Measurements from ENCODE around the gene SOX13. TPM values are rescaled to one million over a fixed set of nuclear protein-coding genes. Genes with fewer than 3 reads are reported as not detected.

SOX13 gene
- total RNA-seq, 1 experiment from 2014 or later = 81.9 TPM

DNA sequence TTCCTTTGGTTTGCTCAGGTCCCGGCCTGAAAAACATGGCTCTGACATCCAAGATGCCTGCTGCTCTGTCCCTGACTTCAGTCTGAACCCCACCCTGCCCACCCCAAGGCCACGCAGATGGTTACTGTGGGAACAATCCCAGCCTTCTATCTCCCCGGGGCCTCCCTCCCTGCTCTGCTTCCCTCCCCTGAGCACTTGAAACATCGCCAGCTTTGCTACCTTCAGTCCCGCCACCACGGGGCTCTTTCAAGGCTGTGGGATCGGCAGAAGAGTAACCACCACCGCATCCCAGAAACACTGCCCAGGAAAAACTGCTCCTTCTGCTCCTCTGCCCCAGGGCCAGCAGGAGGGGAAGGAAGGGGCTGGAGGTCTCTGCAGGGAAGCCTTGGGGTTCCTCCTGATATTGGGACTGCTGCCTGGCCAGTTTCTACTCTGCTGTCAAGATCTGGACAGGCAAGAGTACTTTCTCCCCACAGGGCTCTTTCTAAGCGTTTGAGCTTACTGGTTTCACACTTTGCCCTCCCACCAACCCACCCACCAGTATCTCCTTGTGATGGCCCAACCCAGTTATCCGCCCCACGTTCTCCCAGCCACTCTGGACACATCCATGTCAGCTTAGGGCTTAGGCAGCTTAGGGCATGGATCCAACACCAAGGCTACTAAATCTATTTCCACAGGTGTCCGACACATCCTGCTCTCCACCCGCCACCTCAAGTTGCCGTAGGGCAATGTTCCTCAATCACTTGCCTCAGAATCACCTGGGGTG, 70.5 kb downstream of the SOX13 start:
- H3K4me2 ChIP-seq (ENCODE audit: low read length) = no peak overlapping the region
- H3K4me1 ChIP-seq (ENCODE audit: insufficient read depth, low read length) = no peaks in the 10 kb centered on the region
- BruUV-seq (replicated peaks) = no TSS peak
- no peak overlapping the region for H3K27ac ChIP-seq (ENCODE audit: low read length)
- no peaks in the 10 kb centered on the region for H3K9me2 ChIP-seq (replicated peaks; ENCODE audit: low read length)
- no peaks in the 10 kb centered on the region for H3K79me2 ChIP-seq (ENCODE audit: low read length)
- H4K20me1 ChIP-seq (ENCODE audit: low read length) = no peaks in the 10 kb centered on the region
- TF ChIP-seq CTCF (conservative IDR thresholded peaks at IDR 0.05; ENCODE audit: low read depth, low read length) (no peak), EZH2 (IDR thresholded peaks at IDR 0.05; ENCODE audit: low read length, unreplicated experiment) (no peak), EZH2phosphoT487 (IDR thresholded peaks at IDR 0.05; ENCODE audit: borderline replicate concordance, low read length) (no peak)
- ATAC-seq (no peak), DNase-seq (no peak)
- no peak overlapping the region for H3K9ac ChIP-seq (ENCODE audit: low read length)
- intact Hi-C loops (cut with micrococcal nuclease) = no loop called here
- H3K27me3 ChIP-seq (ENCODE audit: low read length) = no peaks in the 10 kb centered on the region
- no peaks in the 10 kb centered on the region for H3F3A ChIP-seq (ENCODE audit: low read length, unreplicated experiment)
- H3K9me3 ChIP-seq (ENCODE audit: low read length) = no peaks in the 10 kb centered on the region
- CTCF ChIA-PET = interaction anchor here (0.6 kb wide), 1 partner anchor 1464 kb away, joined by 5 read pairs; no protein-coding TSS in a partner anchor
- POLR2A ChIA-PET (ENCODE audit: unreplicated experiment) = no interaction called here
- no peak overlapping the region for H3K4me3 ChIP-seq (ENCODE audit: low read length)
- no peaks in the 10 kb centered on the region for H3K36me3 ChIP-seq (ENCODE audit: low read depth, low read length)
- H2AFZ ChIP-seq (ENCODE audit: low read length) = no peak overlapping the region

- no peaks in the 10 kb centered on the region for H3K36me3 ChIP-seq (ENCODE audit: low read depth, low read length)
- H3K9me3 ChIP-seq (ENCODE audit: low read length) = no peaks in the 10 kb centered on the region
- no peak for TF ChIP-seq CTCF (conservative IDR thresholded peaks at IDR 0.05; ENCODE audit: low read depth, low read length)
- TF ChIP-seq EZH2 (IDR thresholded peaks at IDR 0.05; ENCODE audit: low read length, unreplicated experiment) = no peak
- TF ChIP-seq EZH2phosphoT487 (IDR thresholded peaks at IDR 0.05; ENCODE audit: borderline replicate concordance, low read length) = no peak
- no peak for DNase-seq
- no TSS peak for BruUV-seq (replicated peaks)
- H3K79me2 ChIP-seq (ENCODE audit: low read length) = no peaks in the 10 kb centered on the region
- no peak for ATAC-seq
- CTCF ChIA-PET = no interaction called here
- H3K4me1 ChIP-seq (ENCODE audit: insufficient read depth, low read length) = no peaks in the 10 kb centered on the region
- H2AFZ ChIP-seq (ENCODE audit: low read length) = no peak overlapping the region
- no peak overlapping the region for H3K4me2 ChIP-seq (ENCODE audit: low read length)
- H3K27me3 ChIP-seq (ENCODE audit: low read length) = no peaks in the 10 kb centered on the region
- no peaks in the 10 kb centered on the region for H3F3A ChIP-seq (ENCODE audit: low read length, unreplicated experiment)
- POLR2A ChIA-PET (ENCODE audit: unreplicated experiment) = no interaction called here
- H3K9me2 ChIP-seq (replicated peaks; ENCODE audit: low read length) = no peaks in the 10 kb centered on the region
- intact Hi-C loops (cut with micrococcal nuclease) = no loop called here
- no peak overlapping the region for H3K27ac ChIP-seq (ENCODE audit: low read length)
- no peak overlapping the region for H3K4me3 ChIP-seq (ENCODE audit: low read length)
- no peaks in the 10 kb centered on the region for H4K20me1 ChIP-seq (ENCODE audit: low read length)
- H3K9ac ChIP-seq (ENCODE audit: low read length) = no peak overlapping the region
Measured at GRCh38 chr1:204145033-204145504, 72.2 kb downstream of the SOX13 start.

GRCh38 chr1:204146309-204146708, 73.4 kb downstream of the SOX13 start:
- ATAC-seq = no peak
- H3K9me3 ChIP-seq (ENCODE audit: low read length) = no peaks in the 10 kb centered on the region
- CTCF ChIA-PET = no interaction called here
- H3K4me1 ChIP-seq (ENCODE audit: insufficient read depth, low read length) = 0 out of 2 replicates have a peak, but pooled peaks cover 6% of the 10 kb centered on the region
- H3K4me2 ChIP-seq (ENCODE audit: low read length) = no peak overlapping the region
- no peak overlapping the region for H3K9ac ChIP-seq (ENCODE audit: low read length)
- BruUV-seq (replicated peaks) = no TSS peak
- H3K27ac ChIP-seq (ENCODE audit: low read length) = no peak overlapping the region
- intact Hi-C loops (cut with micrococcal nuclease) = no loop called here
- H3K27me3 ChIP-seq (ENCODE audit: low read length) = no peaks in the 10 kb centered on the region
- no peak overlapping the region for H3K4me3 ChIP-seq (ENCODE audit: low read length)
- DNase-seq = no peak
- H3K79me2 ChIP-seq (ENCODE audit: low read length) = no peaks in the 10 kb centered on the region
- no peaks in the 10 kb centered on the region for H4K20me1 ChIP-seq (ENCODE audit: low read length)
- no peaks in the 10 kb centered on the region for H3K36me3 ChIP-seq (ENCODE audit: low read depth, low read length)
- POLR2A ChIA-PET (ENCODE audit: unreplicated experiment) = no interaction called here
- H2AFZ ChIP-seq (ENCODE audit: low read length) = no peak overlapping the region
- no peaks in the 10 kb centered on the region for H3K9me2 ChIP-seq (replicated peaks; ENCODE audit: low read length)
- H3F3A ChIP-seq (ENCODE audit: low read length, unreplicated experiment) = no peaks in the 10 kb centered on the region
- TF ChIP-seq CTCF (conservative IDR thresholded peaks at IDR 0.05; ENCODE audit: low read depth, low read length) (no peak), EZH2phosphoT487 (IDR thresholded peaks at IDR 0.05; ENCODE audit: borderline replicate concordance, low read length) (no peak), EZH2 (IDR thresholded peaks at IDR 0.05; ENCODE audit: low read length, unreplicated experiment) (no peak)

Data from PC-3 (cell line).